Epidermal melanocyte (primary cell): ENCODE measurements around the gene OR52W1.

Experiments used
- DNase-seq: peaks from one replicate; pipeline ENCODE4 v3.0.0; 2011; ENCODE audit warnings: low spot score; ENCODE audit not compliant: insufficient read length

The OR52W1 gene

DNA sequence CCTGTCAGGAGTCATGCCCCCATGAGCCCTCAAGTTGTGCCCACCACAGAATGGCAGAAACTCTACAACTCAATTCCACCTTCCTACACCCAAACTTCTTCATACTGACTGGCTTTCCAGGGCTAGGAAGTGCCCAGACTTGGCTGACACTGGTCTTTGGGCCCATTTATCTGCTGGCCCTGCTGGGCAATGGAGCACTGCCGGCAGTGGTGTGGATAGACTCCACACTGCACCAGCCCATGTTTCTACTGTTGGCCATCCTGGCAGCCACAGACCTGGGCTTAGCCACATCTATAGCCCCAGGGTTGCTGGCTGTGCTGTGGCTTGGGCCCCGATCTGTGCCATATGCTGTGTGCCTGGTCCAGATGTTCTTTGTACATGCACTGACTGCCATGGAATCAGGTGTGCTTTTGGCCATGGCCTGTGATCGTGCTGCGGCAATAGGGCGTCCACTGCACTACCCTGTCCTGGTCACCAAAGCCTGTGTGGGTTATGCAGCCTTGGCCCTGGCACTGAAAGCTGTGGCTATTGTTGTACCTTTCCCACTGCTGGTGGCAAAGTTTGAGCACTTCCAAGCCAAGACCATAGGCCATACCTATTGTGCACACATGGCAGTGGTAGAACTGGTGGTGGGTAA lies at the start of gene OR52W1:
Gene OR52W1, plus strand, starts transcription at position 51 of the 637 bp plus-strand sequence. Its CDS starts 0 bp downstream, at position 51.
- no peak for DNase-seq

- no peak for DNase-seq
Observed at GRCh38 chr11:6151117-6151516, 47.9 kb upstream of the OR52W1 start.

- DNase-seq, result no peak
Observed at GRCh38 chr11:6152126-6152525, 46.9 kb upstream of the OR52W1 start.

GRCh38 chr11:6156628-6157359 lies 42.2 kb upstream of the OR52W1 start:
- DNase-seq, result no peak

DNA sequence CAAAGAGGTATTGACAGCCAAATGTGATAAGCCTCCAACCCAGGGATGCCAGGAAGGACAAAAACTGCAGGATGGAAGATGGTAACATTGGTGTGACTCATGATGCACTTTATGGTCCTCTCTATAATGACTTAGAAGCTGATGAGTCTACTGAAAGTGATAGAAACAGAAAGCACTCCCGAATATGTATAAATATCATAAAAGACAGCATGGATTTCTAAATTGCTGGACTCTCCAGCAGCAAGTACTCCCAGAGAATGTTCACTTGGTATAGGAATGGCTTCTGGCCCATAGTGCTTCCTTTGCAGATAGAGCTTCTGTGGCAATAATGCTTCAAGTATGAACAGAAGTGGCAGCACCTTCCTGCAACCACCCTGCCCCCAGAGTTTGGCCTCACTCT lies 28.8 kb upstream of the OR52W1 start, which contains the start of gene OR52B2:
Gene OR52B2, minus strand, starts transcription at position 101 of the 400 bp plus-strand sequence. Its CDS starts 0 bp downstream, at position 101.
- DNase-seq, result no peak

- no peak for DNase-seq
Observed at GRCh38 chr11:6175440-6175839, 23.6 kb upstream of the OR52W1 start.

GRCh38 chr11:6191742-6192141 lies 7.3 kb upstream of the OR52W1 start:
- no peak for DNase-seq

- DNase-seq, result no peak
Observed at GRCh38 chr11:6194065-6194581, 4.9 kb upstream of the OR52W1 start.

DNA sequence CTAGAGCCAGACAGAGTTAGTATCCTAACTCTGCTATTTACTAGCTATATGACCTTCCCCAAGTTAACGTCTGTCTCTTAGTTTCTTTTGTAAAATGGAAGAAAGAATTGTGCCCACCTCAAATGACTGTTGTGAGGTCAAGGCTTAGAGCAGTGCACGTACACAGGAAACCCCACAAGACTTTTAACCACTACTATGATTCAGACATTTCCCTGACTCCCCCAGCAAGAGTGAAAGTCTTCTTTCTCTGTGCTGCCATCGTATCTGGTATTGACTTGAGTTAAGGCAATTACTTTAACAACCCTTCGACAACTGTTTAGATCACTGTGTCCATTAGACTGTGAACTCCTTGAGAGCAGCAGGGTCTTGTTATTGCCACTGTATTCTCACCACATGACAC lies 2.6 kb upstream of the OR52W1 start:
- no peak for DNase-seq

DNA sequence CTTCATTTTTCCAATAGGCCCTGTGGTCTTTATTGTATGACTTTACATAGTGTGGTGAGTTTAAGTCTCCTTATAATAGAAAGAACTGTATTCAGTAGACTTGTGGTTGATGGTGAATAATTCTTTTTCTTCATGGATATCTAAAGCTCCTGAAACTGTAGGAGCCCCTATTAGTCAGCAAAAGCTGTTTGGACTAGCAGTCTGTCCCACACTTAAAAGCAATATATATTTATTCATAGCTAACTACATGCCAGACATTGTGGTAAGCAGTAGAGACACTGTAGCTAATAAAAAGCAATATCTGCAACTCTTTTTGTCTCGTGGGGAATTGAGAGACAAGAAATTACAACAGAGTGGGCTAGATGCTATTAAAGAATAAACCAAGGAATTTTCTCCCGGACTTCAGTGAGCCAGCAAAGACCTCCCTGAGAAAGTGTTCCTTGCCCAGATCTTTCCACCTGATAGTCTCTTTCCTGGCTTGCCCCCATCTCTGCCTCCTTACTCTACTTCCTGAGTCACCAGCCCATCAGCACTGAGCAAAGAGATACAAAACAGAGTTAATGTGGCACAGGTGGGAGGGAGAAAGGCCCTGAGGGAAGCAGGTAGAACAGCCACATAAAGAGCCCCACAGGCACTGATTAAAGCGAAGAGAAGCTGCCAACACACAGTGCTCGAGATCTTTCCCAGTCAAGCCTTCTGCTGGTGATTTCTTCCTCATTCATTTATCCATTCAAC lies 1.4 kb upstream of the OR52W1 start:
- DNase-seq, result no peak

GRCh38 chr11:6200975-6201374 lies 2.0 kb downstream of the OR52W1 start:
- no peak for DNase-seq

- DNase-seq, result no peak
Observed at GRCh38 chr11:6201481-6201880, 2.5 kb downstream of the OR52W1 start.

- no peak for DNase-seq
Observed at GRCh38 chr11:6202041-6202440, 3.0 kb downstream of the OR52W1 start.

DNA sequence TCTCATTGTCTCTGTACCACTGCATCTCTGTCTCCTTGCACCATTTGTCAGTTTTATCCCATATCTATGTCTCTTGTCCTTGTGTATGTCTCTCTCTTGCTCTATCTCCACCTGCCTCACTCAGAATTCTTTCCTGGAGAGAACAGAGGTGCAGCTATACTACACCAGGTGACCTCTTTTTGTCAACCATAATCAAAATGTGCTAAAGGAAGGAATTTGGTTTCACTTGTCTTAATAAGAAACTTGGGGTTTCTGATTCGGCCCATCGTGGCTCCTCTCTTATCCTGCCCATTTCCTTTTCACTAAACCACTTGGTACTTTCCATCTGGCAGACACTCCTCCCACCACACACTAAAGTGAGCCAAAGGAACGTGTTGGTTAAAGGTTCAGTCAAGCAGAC lies 4.3 kb downstream of the OR52W1 start:
- DNase-seq, result no peak

DNA sequence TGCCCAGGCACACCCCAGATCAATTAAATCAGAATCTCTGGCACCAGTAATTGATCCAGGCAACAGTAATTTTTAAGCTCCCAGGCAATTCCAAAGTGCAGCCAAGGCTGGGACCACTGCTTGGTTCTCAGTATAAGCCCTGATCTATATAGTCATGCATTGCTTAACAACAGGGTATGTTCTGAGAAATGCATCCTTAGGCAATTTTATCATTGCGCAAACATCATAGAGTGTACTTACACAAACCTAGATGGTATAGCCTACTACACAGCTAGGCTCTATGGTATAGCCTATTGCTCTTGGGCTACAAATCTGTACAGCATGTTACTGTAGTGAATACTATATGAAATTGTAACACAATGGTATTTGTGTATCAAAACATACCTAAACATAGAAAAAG lies 5.7 kb downstream of the OR52W1 start:
- DNase-seq, result no peak

DNA sequence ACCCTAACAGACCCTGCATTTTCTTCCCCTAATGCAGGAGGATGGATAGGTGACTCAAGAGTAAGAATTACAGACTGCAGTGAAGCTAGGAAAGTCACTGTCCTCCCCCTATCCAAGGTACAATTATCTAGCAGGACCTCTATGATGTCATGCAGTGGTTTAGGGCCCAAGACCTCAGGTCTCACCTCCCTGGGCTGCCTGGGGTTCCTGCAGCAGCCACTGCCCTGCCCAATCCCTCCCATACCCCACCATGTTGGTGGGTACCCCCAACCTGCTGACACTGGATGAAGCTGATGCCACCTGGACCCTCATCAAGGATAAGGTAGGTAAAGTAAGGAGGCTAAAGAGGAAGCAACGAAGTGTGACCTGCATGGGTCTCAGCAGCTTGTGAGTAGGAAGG lies 6.3 kb downstream of the OR52W1 start, which contains the start of gene C11orf42:
Gene C11orf42, plus strand, starts transcription at position 192 of the 400 bp plus-strand sequence. Its CDS starts 59 bp downstream, at position 251.
- no peak for DNase-seq

DNA sequence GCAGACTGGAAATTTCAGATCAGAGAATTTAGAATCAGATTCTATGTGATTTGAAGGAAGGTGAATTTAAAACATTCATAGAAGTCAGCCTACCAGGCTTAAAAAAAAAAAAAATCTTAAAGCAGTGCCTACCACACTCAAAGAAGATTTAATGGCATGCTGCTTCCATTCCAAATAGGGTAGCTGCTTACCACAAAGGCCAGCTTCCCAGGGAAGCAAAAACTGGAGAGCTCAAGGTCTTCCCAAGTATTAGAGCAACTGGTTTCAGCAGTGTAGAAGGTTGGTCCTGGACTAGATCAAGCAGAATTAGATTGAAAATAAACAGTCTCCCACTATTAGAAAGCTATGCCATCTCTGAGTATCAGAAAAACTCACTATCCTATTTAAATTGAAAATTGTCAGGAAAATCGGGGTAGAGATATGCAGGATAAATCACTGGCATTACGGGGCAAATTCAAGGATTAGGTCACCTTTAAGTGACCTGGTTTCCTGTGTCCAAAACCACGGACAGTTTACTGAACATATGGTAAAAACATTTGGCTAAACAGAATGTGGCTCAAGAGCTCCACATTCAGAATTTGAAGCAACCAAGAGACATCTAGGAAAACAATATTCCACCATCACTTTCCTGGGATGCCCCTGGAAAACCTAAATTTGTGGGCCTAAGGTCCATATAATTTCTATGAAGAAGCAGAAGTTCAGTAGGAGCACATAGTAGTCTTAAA lies 7.6 kb downstream of the OR52W1 start:
- no peak for DNase-seq

- DNase-seq, result no peak
Observed at GRCh38 chr11:6209801-6210200, 10.8 kb downstream of the OR52W1 start.

DNA sequence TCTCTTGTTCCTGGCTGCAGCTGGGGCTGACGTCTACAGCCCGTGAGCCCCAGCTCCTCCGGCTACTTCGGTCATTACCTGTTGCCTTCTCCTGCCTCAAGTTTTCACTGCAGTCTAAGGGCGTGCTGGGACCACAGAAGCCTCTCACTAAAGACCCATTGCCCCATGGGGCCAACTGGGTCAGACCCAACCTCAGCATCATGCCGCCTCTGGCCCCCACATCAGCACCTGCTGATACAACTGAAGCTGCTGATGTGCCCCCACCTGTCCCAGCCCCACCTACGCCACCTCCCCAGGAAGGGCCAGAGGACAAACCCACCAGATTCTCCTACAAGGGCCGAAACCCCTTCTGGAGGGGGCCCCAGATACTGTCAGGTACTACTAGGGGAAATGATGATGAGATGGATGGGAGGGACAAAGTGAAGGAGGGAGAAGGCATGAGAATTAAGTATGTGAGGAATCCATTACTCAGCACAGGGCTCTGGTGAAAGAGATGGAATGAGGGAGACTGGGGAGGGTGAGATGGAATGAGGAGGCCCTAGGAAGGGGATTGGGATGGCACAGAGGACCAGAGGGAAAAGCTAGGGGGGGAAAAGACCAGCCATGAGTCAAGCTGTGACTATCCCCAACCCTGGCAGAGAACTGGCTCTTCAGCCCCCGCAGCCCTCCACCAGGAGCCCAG lies 11.4 kb downstream of the OR52W1 start:
- DNase-seq, result no peak

GRCh38 chr11:6214530-6214929 lies 15.5 kb downstream of the OR52W1 start:
- no peak for DNase-seq

DNA sequence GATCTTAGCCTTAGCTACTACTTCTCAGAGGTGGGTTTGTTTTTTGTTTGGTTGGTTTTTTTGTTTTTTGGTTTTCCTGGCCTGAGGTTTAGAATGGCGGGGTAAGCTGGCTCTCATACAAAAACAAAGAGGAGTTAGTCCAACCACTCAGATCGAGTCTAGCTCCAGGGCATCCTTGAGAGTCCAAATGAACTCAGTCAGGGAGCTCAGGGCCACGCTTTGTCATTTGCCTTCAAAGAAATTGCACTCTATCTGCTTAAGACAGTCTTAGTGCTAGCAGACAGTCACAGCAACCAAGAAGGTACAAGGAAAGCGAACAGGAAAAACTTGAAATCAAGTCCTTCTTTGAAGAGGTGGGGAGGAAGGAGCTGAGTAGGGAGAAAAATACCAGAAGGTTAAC lies 17.5 kb downstream of the OR52W1 start:
- DNase-seq, result no peak
